Umbilical cord (tissue), 2 donors: ENCODE measurements around the gene MUC3A. TPM values are rescaled to one million over a fixed set of nuclear protein-coding genes. Genes with fewer than 3 reads are reported as not detected.
"Not testable (repeated sequence)": the region's sequence is repeated elsewhere in the genome, so short reads cannot be mapped to it uniquely, and the experiment has no call there.

ENCODE experiments used
- DNase-seq: peaks from one replicate; pipeline ENCODE4 v3.0.0-alpha.2; 2015; ENCODE audit warnings: low spot score
- total RNA-seq: library from RNA; depleted of rRNA; stranded (reverse); fragments of >200 nt; gene quantifications from one replicate; pipeline ENCODE4 v1.2.3, GENCODE V29; 2014; ENCODE audit warnings: low replicate concordance; ENCODE audit not compliant: insufficient read depth

Gene MUC3A
- total RNA-seq, 1 donor from 2014 or later, result 2.2 TPM

DNA sequence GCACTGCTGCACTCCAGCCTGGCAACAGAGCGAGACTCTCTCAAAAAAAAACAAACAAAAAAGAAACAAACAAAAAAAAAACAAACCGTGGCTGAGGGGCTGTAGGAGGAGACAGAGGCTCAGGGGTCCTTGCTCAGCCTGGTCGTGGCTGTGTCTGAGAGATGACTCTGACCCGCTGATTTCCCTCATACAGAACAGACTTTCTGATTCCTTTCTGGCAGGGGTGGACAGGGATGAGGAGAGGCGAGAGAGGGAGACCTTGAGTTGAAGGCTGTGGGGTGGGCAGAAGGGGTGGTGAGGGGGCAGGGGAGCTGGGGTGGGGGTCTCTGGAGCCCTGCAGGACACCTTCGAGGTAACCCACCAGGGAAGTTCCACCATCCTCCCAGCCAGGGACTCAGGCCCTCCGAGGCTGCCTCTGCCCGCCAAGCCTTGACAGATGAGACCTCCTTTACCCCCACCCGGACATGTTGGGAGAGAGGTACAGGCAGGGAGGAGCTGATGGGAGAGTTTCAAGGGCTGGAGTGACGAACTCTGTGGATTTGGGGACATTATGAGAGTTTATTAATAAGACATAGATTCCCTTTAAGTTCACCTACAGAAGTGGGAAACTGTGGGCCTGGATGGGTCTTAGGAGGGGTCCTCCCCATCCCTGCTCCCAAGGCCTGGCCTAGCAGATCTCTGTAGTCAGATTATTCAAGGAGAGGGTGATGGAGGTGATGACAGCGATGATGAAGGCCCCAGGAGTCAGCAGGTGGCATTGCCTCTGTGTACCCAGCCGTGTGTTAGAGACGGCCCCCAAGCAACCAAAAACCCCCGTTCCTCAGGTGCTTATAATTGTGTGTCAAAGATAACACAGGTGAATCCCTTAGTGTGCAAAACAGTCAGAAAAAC is 22.0 kb downstream of the MUC3A start:
- no peak for DNase-seq

DNA sequence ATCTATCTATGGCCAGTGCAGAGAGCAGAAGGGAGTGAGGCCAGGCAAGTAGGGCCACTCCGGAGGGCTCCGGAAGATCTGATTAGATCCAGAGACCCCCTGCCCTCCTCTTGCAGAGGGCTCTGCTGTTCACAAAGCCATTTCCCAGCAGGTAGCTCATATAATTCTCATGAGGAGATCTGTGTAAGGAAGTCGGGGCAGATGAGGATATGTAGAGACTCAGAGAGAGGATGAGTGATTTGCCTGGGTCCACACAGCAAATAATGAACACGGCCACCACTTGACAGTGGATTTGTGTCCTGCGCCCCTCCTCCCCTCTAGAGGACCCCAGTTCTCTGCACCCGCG is 22.6 kb downstream of the MUC3A start:
- DNase-seq, result no peak

DNA sequence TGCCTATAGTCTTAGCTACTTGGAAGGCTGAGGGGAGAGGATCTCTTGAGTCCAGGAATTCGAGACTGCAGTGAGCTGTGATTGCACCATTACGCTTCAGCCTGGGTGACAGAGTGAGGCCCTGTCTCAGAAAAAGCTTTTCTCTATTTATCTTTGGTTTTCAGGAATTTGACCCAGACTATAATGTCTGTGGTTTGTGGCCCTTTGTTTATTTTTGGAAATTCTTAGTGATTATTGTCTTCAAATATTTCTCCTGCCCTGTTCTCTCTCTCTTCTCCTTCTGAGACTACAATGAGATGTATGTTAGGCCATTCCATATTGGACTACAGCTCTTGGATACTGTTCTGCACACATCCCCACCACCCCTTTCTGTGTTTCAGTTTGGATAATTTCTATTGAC is 24.7 kb downstream of the MUC3A start:
- no peak for DNase-seq

DNA sequence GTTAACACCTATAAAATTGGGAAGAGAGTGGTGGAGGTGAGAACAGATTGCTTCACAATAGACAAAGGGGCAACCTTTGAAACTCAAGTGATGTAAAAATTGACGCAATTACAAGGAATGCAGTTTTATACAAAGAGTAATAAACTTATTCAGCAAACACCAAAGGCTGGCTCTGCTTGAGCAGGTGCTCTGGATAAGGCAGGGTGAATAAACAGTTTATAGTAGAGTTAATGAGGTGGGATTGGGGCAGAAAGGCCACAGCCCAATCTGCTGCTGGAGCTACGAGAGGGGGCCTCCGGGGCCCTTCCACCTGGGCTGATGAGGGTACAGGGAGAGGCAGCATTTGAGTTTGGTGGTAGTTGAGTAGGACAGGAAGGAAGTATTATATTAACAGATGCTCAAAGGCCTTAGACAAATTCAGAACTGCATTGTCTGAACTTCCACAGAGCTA is 26.1 kb downstream of the MUC3A start:
- DNase-seq, result no peak

DNA sequence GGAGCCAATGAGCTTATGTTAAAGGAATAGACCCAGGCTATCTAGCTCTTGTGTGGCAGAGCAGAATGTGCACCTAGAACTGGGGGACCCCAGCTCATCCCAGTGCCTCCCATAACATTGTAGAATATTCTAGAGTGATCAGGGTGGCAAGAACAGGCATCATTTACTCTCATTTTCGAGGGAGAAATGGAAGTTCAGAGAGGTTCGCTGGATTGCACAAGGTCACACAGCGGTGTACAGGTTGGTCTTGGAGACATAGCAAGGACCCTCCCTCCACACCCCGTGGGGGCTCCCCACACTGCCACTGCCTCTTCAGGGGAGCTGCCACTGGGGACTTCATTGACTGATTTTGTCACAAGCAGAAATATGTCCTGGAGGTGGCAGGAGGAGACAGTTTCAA is 29.0 kb downstream of the MUC3A start:
- no peak for DNase-seq

DNA sequence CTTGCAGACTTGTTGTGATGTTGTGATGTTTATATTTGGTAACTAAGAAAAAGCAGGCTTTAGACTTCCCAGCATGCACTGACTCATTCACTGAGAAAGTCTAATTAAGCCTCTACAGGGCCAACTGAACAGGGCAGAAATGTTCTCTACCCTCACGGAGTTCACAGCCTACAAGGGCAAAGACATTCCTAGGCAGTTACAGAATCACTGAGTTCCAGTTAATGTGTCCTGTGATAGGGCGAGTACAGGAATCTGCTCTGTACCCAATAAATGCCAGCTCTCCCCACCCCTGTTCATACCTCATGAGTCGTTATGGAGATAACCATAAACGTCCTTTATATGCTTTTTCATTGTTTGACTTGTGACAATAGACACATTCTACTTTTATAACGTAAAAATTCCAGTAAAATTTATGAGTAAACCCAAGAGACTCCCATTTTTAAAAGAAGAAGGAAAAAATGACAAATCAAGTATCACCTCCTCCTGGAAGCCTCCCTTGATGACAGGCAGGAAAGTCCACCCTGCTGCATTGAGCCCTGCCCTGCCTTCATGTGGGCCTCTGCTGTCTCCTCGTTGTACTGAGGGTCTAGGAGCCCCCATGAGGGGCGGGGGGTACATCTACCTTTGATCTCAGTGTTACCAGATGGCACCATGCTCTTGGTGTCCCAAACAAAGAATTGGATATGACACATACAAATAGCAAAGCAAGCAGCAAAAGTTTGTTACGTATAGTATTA is 34.3 kb downstream of the MUC3A start:
- DNase-seq, result peak; percentile 13

DNA sequence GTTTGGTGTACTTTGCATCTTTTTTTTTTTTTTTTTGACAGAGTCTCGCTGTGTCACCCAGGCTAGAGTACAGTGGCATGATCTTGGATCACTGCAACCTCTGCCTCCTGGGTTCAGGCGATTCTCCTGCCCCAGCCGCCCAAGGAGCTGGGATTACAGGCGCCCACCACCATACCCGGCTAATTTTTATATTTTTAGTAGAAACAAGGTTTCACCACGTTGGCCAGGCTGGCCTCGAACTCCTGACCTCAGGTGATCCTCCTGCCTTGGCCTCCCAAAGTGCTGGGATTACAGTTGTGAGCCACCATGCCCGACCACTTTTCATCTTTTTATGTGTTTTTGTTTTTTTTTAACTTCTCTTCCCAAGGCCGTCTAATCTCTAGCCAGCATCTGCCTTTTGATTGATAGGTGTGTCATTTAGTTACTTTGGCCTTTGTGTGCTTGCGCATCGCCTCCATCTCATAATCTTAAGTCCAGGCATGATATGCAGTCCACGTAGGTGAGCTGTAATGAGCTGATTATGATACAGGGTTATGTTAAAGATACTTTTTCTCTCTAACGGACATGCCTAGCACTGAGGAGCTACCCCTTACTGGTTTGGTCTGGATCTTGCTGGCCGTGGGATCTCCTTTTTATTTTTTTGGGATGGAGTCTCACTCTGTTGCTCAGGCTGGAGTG is 35.0 kb downstream of the MUC3A start:
- DNase-seq, result not testable (repeated sequence)

DNA sequence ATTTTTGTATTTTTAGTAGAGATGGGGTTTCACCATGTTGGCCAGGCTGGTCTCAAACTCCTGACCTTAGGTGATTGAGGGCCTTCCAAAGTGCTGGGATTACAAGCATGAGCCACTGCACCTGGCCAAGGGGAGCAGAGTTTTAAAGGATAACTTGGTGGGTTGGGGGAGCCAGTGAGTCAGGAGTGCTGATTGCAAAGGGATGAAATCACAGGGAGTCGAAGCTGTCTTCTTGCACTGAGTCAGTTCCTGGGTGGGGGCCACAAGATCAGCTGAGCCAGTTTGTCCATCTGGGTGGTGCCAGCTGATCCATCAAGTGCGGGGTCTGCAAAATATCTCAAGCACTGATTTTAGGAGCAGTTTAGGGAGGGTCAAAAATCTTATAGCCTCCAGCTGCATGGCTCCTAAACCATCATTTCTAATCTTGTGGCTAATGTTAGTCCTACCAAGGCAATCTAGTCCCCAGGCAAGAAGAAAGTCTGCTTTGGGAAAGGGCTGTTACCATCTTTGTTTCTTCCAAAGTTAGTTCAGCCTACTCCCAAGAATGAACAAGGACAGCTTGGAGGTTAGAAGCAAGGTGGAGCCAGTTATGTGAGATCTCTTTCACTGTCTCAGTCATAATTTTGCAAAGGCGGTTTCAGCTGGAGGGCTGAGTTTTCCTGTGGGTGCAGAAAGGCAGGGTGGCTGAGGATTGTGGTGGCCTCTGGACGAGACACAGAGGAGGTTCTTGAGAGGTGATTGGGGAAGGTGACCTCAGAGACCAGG is 35.9 kb downstream of the MUC3A start:
- not testable (repeated sequence) for DNase-seq

DNA sequence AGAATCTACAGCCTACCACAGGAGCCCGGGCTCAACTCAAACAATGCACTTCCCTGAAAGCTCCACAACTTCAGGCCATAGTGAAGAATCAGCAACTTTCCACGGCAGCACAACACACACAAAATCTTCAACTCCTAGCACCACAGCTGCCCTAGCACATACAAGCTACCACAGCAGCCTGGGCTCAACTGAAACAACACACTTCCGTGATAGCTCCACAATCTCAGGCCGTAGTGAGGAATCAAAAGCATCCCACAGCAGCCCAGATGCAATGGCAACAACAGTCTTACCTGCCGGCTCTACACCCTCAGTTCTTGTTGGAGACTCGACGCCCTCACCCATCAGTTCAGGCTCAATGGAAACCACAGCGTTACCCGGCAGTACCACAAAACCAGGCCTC is 42.3 kb downstream of the MUC3A start:
- DNase-seq, result no peak

DNA sequence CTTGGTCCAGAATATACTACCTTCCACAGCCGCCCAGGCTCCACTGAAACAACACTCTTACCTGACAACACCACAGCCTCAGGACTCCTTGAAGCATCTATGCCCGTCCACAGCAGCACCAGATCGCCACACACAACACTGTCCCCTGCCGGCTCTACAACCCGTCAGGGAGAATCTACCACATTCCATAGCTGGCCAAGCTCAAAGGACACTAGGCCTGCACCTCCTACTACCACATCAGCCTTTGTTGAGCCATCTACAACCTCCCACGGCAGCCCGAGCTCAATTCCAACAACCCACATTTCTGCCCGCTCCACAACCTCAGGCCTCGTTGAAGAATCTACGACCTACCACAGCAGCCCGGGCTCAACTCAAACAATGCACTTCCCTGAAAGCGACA is 42.9 kb downstream of the MUC3A start:
- not testable (repeated sequence) for DNase-seq

DNA sequence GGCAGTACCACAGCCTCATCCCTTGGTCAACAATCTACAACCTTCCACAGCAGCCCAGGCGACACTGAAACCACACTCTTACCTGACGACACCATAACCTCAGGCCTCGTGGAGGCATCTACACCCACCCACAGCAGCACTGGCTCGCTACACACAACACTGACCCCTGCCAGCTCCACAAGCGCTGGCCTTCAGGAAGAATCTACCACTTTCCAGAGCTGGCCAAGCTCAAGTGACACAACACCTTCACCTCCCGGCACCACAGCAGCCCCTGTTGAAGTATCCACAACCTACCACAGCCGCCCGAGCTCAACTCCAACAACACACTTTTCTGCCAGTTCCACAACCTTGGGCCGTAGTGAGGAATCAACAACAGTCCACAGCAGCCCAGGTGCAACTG is 45.3 kb downstream of the MUC3A start:
- not testable (repeated sequence) for DNase-seq

DNA sequence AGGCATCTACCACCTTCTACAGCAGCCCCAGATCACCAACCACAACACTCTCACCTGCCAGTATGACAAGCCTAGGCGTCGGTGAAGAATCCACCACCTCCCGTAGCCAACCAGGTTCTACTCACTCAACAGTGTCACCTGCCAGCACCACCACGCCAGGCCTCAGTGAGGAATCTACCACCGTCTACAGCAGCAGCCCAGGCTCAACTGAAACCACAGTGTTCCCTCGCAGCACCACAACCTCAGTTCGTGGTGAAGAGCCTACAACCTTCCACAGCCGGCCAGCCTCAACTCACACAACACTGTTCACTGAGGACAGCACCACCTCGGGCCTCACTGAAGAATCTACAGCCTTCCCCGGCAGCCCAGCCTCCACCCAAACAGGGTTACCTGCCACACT is 49.2 kb downstream of the MUC3A start:
- not testable (repeated sequence) for DNase-seq

DNA sequence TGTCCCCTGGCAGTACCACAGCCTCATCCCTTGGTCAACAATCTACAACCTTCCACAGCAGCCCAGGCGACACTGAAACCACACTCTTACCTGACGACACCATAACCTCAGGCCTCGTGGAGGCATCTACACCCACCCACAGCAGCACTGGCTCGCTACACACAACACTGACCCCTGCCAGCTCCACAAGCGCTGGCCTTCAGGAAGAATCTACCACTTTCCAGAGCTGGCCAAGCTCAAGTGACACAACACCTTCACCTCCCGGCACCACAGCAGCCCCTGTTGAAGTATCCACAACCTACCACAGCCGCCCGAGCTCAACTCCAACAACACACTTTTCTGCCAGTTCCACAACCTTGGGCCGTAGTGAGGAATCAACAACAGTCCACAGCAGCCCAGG is 50.0 kb downstream of the MUC3A start:
- DNase-seq, result not testable (repeated sequence)

DNA sequence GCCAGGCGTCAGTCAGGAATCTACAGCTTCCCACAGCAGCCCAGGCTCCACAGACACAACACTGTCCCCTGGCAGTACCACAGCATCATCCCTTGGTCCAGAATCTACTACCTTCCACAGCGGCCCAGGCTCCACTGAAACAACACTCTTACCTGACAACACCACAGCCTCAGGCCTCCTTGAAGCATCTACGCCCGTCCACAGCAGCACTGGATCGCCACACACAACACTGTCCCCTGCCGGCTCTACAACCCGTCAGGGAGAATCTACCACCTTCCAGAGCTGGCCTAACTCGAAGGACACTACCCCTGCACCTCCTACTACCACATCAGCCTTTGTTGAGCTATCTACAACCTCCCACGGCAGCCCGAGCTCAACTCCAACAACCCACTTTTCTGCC is 50.7 kb downstream of the MUC3A start:
- not testable (repeated sequence) for DNase-seq

DNA sequence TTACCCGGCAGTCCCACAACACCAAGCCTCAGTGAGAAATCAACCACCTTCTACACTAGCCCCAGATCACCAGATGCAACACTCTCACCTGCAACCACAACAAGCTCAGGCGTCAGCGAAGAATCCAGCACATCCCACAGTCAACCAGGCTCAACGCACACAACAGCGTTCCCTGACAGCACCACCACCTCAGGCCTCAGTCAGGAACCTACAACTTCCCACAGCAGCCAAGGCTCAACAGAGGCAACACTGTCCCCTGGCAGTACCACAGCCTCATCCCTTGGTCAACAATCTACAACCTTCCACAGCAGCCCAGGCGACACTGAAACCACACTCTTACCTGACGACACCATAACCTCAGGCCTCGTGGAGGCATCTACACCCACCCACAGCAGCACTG is 53.0 kb downstream of the MUC3A start:
- not testable (repeated sequence) for DNase-seq

DNA sequence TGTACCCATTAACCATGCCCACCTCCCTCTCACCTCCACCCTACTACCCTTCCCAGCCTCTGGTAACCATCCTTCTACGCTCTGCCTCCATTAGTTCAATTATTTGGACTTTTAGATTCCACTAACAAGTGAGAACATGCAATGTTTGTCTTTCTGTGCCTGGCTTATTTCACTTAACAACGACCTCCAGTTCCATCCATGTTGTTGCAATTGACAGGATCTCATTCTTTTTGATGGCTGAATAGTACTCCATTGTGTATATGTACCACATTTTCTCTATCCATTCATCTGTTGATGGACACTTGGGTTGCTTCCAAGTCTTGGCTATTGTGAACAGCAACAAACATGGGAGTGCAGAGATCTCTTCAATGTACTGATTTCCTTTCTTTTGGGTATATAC is 58.0 kb downstream of the MUC3A start:
- DNase-seq, result not testable (repeated sequence)

DNA sequence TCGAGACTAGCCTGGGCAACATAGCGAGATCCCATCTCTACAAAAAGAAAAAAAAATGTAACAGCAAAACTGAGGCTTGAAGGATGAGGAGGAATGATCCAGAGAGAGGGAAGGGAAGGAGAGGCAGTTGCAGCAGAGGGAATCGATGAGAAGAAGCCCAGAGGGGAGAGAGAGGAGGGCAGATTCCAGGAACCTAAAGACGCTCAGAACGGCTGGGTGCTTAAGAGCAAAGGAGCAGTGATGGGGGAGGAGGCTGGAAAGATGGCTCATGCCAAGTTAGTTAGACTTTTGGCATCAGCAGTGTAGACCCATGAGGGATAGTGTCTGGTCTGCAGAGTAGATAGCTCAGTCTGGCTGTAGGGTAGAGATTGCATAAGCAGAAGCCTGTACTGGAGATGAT is 60.3 kb downstream of the MUC3A start:
- no peak for DNase-seq

DNA sequence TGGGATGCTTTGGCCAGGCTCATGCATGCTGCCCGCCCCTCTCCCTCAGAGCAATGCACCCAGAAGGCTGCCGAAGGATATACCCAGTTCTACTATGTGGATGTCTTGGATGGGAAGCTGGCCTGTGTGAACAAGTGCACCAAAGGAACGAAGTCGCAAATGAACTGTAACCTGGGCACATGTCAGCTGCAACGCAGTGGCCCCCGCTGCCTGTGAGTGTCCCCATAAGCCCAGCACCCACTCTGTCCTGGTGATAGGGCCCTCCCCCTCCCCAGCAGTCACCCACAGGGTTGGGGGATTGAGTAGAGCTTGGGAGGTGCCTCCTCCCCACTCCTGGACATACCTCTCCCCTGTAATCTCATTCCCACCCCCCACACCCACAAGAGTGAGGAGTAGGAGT is 63.6 kb downstream of the MUC3A start:
- DNase-seq, result no peak

DNA sequence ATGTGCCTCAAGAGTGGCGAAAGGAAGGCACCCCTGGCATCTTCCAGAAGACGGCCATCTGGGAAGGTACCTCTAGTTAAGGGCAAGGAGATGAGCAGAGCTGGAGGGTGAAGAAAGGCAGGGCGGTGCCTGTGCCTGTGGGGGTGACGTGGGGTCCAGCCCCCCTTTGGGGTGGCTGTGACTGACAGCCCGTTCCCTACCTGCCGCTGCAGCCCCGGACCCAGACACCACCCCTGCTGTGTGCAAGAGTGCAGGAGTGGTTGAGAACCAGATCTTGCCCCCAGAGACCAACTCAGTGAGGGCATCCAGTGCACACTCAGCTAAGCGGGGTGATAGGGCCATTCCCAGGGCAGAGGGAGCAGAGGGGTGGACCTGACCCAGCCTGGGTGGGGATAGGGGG is 66.3 kb downstream of the MUC3A start:
- DNase-seq, result no peak

DNA sequence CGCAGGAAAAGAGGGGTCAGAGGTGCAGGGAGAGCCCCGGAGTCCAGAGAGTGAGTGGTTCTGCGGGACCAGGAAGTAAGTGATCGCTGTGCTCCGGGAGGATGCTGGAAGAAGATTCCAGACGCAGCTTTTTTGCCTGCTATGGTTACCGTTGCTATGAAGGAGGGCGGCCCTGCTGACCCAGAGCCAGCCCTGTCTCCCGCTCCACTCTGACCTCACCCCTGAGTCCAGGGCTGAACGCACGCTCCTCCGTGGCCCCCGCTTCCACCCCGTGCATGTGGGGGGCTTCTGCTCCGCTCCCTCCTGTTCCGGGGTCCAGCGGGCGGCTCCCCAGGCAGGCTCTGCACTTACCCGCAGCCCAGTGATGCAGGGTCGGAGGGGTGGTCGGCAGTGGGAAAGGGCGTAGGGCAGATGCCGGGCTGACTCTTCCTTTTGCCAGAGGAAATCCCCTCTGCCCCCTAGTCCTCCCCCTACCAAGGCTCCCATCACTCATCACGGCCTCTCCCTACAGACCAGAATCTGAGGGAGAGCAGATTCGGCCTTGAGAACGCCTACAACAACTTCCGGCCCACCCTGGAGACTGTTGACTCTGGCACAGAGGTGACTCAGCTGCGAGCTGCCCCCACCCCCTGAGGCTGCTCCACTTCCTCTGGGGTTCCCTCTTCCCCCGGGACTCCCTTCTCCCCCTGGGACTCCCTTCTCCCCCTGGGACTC is 67.9 kb downstream of the MUC3A start:
- DNase-seq, result peak; percentile 93
